Endothelial cell of umbilical vein (primary cell): ENCODE data around the gene RAB42. TPM values are rescaled to one million over a fixed set of nuclear protein-coding genes. Genes with fewer than 3 reads are reported as not detected.

Source experiments
- BruUV-seq: library from RNA; stranded (reverse); fragments of 400-500 nt; replicated peaks from 2 replicates; lab custom pipeline; 2021; lab: Mats Ljungman, UMichigan
- CTCF ChIA-PET: fragments of 300-600, 350-600 bp; sonication (Branson Sonifier 250); formaldehyde crosslinking; loops from one replicate; lab custom pipeline; 2021; ENCODE audit warnings: antibody characterized with exemption, inconsistent platforms; lab: Charles Lee
- POLR2A ChIA-PET: fragments of 300-600, 350-600 bp; sonication (Branson Sonifier 250); formaldehyde crosslinking; loops from one replicate; lab custom pipeline; 2021; ENCODE audit warnings: antibody characterized with exemption, inconsistent platforms; lab: Charles Lee
- DNase-seq: peaks from one replicate; pipeline ENCODE4 v3.0.0-alpha.2; 2011; ENCODE audit warnings: low read depth, low spot score
- FAIRE-seq: peaks from 2 replicates; lab custom pipeline; 2011; peaks lifted over from hg19 to GRCh38; lab: Jason Lieb, UNC
- H2AFZ ChIP-seq: 2 replicates; pipeline ENCODE4 v1.6.0; 2012; ENCODE audit warnings: low read depth, low read length, control low read depth, inconsistent platforms
- H3K27ac ChIP-seq: 2 replicates; pipeline ENCODE4 v1.5.1; 2011; ENCODE audit warnings: low read depth, mild to moderate bottlenecking, control low read depth, low read length, moderate library complexity; ENCODE audit not compliant: insufficient read depth
- H3K27me3 ChIP-seq, 2 experiments: 2 replicates each; pipeline versions ENCODE4 v1.6.0 to v1.6.1; 2011; ENCODE audit warnings: low read length in 2 of 2, mixed read lengths in 1 of 2; ENCODE audit not compliant: control insufficient read depth in 2 of 2, insufficient read depth in 2 of 2
- H3K36me3 ChIP-seq, 2 experiments: 2 replicates in 1 of 2; 3 replicates in 1 of 2; pipeline ENCODE4 v1.5.1; 2011; ENCODE audit warnings: low read length in 2 of 2, mild to moderate bottlenecking in 1 of 2, moderate library complexity in 1 of 2; ENCODE audit not compliant: control insufficient read depth in 2 of 2, insufficient read depth in 2 of 2; ENCODE audit errors: extremely low read depth in 1 of 2
- H3K4me1 ChIP-seq: 3 replicates; pipeline ENCODE4 v1.5.1; 2011; ENCODE audit warnings: mild to moderate bottlenecking, low read length; ENCODE audit not compliant: control insufficient read depth, insufficient read depth; ENCODE audit errors: extremely low read depth
- H3K4me2 ChIP-seq: 2 replicates; pipeline ENCODE4 v1.6.1; 2011; ENCODE audit warnings: low read length, control low read depth, mixed read lengths; ENCODE audit not compliant: insufficient read depth
- H3K4me3 ChIP-seq, 3 experiments: fragments of 200-600 bp in 1 of 3; sonication (generic), shearing (Covaris generic) in 1 of 3; replicated peaks in 1 of 3; 2 replicates each; pipeline ENCODE4 v1.5.1; 2011 to 2016; ENCODE audit warnings: control low read depth in 3 of 3, low read length in 3 of 3, mild to moderate bottlenecking in 2 of 3, inconsistent platforms in 1 of 3, low read depth in 1 of 3, moderate library complexity in 1 of 3; ENCODE audit not compliant: insufficient read depth in 1 of 3
- H3K79me2 ChIP-seq: 2 replicates; pipeline ENCODE4 v1.6.0; 2012; ENCODE audit warnings: low read length, inconsistent platforms; ENCODE audit not compliant: control insufficient read depth, insufficient read depth
- H3K9ac ChIP-seq: replicated peaks from 2 replicates; pipeline ENCODE3; 2011; ENCODE audit warnings: low read length, control low read depth; ENCODE audit not compliant: insufficient read depth; ENCODE audit errors: extremely low read depth
- H3K9me1 ChIP-seq: replicated peaks from 3 replicates; pipeline ENCODE4 v1.6.0; 2011; ENCODE audit warnings: mild to moderate bottlenecking, low read length; ENCODE audit not compliant: control insufficient read depth, insufficient read depth; ENCODE audit errors: extremely low read depth
- H3K9me3 ChIP-seq: replicated peaks from 2 replicates; pipeline ENCODE4 v1.5.1; 2012; ENCODE audit warnings: low read length, inconsistent platforms; ENCODE audit not compliant: control insufficient read depth, insufficient read depth
- H4K20me1 ChIP-seq: replicated peaks from 2 replicates; pipeline ENCODE3; 2011; ENCODE audit warnings: mild to moderate bottlenecking, low read length; ENCODE audit not compliant: control insufficient read depth, insufficient read depth; ENCODE audit errors: extremely low read depth
- EZH2 ChIP-seq: IDR thresholded peaks from 2 replicates; pipeline ENCODE4 v1.6.1; 2012; ENCODE audit warnings: borderline replicate concordance, low read depth, mild to moderate bottlenecking, moderate library complexity, low read length, inconsistent platforms; ENCODE audit not compliant: severe bottlenecking
- FOS ChIP-seq: IDR thresholded peaks from 2 replicates; pipeline ENCODE4 v1.6.1; 2011; ENCODE audit warnings: mild to moderate bottlenecking, low read length, moderate library complexity, borderline replicate concordance; ENCODE audit not compliant: insufficient read depth
- GATA2 ChIP-seq: IDR thresholded peaks from 2 replicates; pipeline ENCODE4 v1.7.0; 2011; ENCODE audit warnings: low read depth, mild to moderate bottlenecking, moderate library complexity, mixed read lengths, low read length; ENCODE audit not compliant: insufficient read length, insufficient read depth
- JUN ChIP-seq: IDR thresholded peaks from 2 replicates; pipeline ENCODE4 v1.6.1; 2011; ENCODE audit warnings: borderline replicate concordance, low read depth; ENCODE audit not compliant: insufficient read length, insufficient read depth
- MAX ChIP-seq: IDR thresholded peaks from 2 replicates; pipeline ENCODE4 v1.6.1; 2011; ENCODE audit not compliant: insufficient read depth, insufficient read length
- MYC ChIP-seq: IDR thresholded peaks from one replicate; pipeline ENCODE4 v1.6.1; 2011; ENCODE audit warnings: mild to moderate bottlenecking, low read depth, low read length
- POLR2A ChIP-seq: IDR thresholded peaks from 2 replicates; pipeline ENCODE4 v1.6.1; 2012; ENCODE audit warnings: low read depth, mild to moderate bottlenecking, control low read depth, low read length
- POLR2AphosphoS5 ChIP-seq: IDR thresholded peaks from 2 replicates; pipeline ENCODE4 v1.6.1; 2012; ENCODE audit warnings: low read depth, mild to moderate bottlenecking, control low read depth, low read length, moderate library complexity; ENCODE audit not compliant: insufficient read depth
- dilution Hi-C: fragments of 300-500 bp; cut with MboI; formaldehyde crosslinking; loops from one replicate; pipeline ENCODE4 v1.15.0; 2019; ENCODE audit warnings: low sequenced_read_pairs; ENCODE audit not compliant: extremely low pct_ligation_motif_present
- intact Hi-C: fragments of 100-400 bp; cut with micrococcal nuclease; formaldehyde crosslinking; loops from one replicate; pipeline ENCODE4 v1.10.0; 2022
- polyA plus RNA-seq, 4 experiments: library from polyadenylated mRNA; depleted of rRNA in 3 of 4; stranded (reverse) in 3 of 4; unstranded in 1 of 4; fragments of >200 nt; gene quantifications; 2 replicates each; pipeline versions ENCODE4 v1.2.1 to v1.2.3, GENCODE V29; 2011 to 2012; ENCODE audit warnings: missing spikeins in 1 of 4
- total RNA-seq: library from RNA; stranded (reverse); gene quantifications from 2 replicates; pipeline ENCODE4 v1.2.3, GENCODE V29; 2021
- TF ChIP-seq, protein P1 (sequence below), 2 donors: IDR thresholded peaks; 1 replicate in 1 of 2; 2 replicates in 1 of 2; pipeline ENCODE4 v1.5.1; 2011; ENCODE audit warnings: low read length in 2 of 2, mild to moderate bottlenecking in 2 of 2, moderate library complexity in 2 of 2, control low read depth in 1 of 2, inconsistent platforms in 1 of 2, low read depth in 1 of 2; ENCODE audit not compliant: insufficient read depth in 1 of 2; ENCODE audit errors: extremely low read depth in 1 of 2

RAB42 gene
- total and polyA plus RNA-seq, 2 donors (not counting 3 experiments of a cell fraction or from before 2014, with no cell fraction given), result 1.2 to 1.8 TPM

DNA sequence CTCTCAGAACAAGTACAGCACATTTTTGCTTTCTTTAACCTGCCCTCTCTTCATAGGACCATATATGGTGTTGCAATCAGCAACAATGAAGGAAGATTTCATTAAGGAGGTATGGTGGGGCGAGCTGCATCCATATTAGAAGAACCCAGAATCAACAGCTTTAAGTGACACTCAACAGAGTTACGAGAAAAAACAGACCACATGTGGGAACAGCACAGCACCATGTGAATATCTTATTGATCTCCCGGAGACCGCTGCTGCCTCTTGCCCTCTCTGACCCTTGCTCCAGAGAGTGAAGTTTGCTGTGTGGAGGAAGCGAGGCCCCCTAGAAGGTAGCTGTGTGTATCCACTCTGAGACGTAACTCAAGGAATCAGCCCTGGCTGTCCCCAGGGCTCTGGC, 12.9 kb downstream of the RAB42 start:
- Histone ChIP-seq H3K4me2 (no peak overlapping the region), H3K9me3 (no peaks in the 10 kb centered on the region), H3K9me1 (no peaks in the 10 kb centered on the region), H3K4me1 (peaks cover 8% of the 10 kb centered on the region), H3K9ac (no peak overlapping the region), H3K79me2 (no peaks in the 10 kb centered on the region), H2AFZ (no peak overlapping the region), H4K20me1 (no peaks in the 10 kb centered on the region), H3K27me3 (no peaks in the 10 kb centered on the region), H3K36me3 (peaks cover 0 to 2% of the 10 kb centered on the region in 2 experiments), H3K27ac (no peak overlapping the region), H3K4me3 (no peak overlapping the region)
- POLR2A ChIA-PET, result interaction anchor here (3.1 kb wide), 1 partner anchor 24 kb away, joined by 20 read pairs; no protein-coding TSS in a partner anchor
- FAIRE-seq (no peak), DNase-seq (no peak)
- no TSS peak for BruUV-seq
- CTCF ChIA-PET, result interaction anchor here (1.1 to 6.1 kb wide), 5 partner anchors 11 to 248 kb away, joined by 3 to 192 read pairs (median 37); no protein-coding TSS in a partner anchor
- intact Hi-C loops (loop anchor here (1.0 kb wide), 1 partner anchor 251 kb away; no protein-coding TSS in a partner anchor), dilution Hi-C loops (loop anchor here (25.0 kb wide), 1 partner anchor 343 kb away; the partner anchor contains the start of gene SESN2)
- TF ChIP-seq, protein P1, sequence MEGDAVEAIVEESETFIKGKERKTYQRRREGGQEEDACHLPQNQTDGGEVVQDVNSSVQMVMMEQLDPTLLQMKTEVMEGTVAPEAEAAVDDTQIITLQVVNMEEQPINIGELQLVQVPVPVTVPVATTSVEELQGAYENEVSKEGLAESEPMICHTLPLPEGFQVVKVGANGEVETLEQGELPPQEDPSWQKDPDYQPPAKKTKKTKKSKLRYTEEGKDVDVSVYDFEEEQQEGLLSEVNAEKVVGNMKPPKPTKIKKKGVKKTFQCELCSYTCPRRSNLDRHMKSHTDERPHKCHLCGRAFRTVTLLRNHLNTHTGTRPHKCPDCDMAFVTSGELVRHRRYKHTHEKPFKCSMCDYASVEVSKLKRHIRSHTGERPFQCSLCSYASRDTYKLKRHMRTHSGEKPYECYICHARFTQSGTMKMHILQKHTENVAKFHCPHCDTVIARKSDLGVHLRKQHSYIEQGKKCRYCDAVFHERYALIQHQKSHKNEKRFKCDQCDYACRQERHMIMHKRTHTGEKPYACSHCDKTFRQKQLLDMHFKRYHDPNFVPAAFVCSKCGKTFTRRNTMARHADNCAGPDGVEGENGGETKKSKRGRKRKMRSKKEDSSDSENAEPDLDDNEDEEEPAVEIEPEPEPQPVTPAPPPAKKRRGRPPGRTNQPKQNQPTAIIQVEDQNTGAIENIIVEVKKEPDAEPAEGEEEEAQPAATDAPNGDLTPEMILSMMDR (IDR thresholded peaks at IDR 0.05; ENCODE audit: extremely low read depth in 1 of 2, insufficient read depth in 1 of 2, low read depth in 1 of 2, low read length in 2 of 2), result no peak
- TF ChIP-seq GATA2, result no peak
- no peak for TF ChIP-seq JUN
- no peak for TF ChIP-seq FOS
- no peak for TF ChIP-seq POLR2AphosphoS5
- no peak for TF ChIP-seq EZH2
- TF ChIP-seq MAX, result no peak
- no peak for TF ChIP-seq POLR2A
- no peak for TF ChIP-seq MYC
